ENCODE data around the gene CEP20. TPM values are rescaled to one million over a fixed set of nuclear protein-coding genes. Genes with fewer than 3 reads are reported as not detected.
"Not testable (repeated sequence)": the region's sequence is repeated elsewhere in the genome, so short reads cannot be mapped to it uniquely, and the experiment has no call there.

Gene CEP20, protein sequence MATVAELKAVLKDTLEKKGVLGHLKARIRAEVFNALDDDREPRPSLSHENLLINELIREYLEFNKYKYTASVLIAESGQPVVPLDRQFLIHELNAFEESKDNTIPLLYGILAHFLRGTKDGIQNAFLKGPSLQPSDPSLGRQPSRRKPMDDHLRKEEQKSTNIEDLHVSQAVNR
- 30.6 TPM for total RNA-seq
- long read RNA-seq, transcript FOPNL-201 (5 exons, 2,275 nt): major isoform, 56 of 78 reads
- long read RNA-seq, partial matches to known transcripts: 1 of 78 reads
- long read RNA-seq, other reads (novel, unspliced or antisense): 11 of 78 reads

DNA sequence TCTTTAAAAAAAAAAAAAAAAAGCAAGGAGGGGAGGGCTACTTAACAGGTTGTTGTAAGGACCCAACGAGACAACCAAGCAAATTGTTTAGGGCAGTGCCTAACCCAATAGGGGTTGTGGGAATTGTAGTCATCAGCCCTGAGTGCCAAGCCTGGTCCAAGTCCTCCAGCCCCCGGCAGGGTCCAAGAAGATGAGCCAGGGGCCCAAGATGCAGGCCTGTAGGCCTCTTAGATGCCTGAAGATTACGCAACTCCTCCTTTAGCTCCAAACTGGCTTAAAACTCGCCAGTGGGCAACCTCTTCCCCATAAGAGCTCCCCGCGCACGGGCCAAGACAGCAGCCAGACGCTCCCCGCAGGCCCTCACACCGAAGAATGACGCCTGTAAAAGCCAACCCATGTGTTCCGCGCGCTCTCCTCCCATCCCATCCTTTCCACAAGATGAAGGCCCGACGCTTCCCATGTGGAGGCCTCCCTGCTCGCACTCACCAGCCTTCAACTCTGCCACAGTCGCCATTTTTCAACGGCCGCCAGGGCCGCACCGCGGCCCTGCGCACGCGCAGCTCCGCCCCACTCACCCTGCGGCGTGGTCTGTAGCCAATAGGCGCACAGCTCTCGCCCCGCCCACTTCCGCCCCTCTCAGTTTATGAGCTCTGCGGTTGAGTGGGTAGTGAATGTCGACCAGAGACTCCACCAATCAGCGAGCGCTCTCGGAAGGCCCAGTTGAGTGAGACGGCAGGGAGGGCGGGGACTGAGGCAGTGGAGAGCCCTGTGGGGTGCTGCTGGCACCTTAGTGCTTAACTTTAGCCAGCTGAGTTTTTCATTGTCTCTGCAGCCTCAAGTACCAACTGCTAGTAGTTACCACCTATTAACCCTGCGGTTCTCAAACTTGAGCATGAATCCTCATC lies at the start of gene CEP20:
TSS of gene CEP20 (minus strand) at position 532 of the 905 bp plus-strand sequence. CDS start at position 514, 18 bp downstream.
- intact Hi-C loops (cut with micrococcal nuclease): loop anchor here (5.0 kb wide), 1 partner anchor 239 kb away; no protein-coding TSS in a partner anchor
- peak; percentile 100 for ATAC-seq
- peak; percentile 100 for DNase-seq

DNA sequence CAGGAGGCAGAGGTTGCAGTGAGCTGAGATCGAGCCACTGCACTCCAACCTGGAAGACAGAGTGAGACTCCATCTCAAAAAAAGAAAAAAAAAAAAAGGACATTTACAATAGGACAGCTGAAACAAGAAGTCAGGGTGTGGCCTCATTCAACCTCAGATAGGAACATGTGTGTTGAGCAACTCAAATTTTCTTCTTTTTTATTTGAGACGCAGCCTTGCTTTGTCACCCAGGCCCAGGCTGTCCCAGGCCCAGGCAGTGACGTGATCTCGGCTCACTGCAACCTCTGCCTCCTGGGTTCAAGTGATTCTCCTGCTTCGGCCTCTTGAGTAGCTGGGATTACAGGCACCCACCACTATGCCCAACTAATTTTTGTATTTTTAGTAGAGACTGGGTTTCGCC lies 48.4 kb upstream of the CEP20 start:
- intact Hi-C loops (cut with micrococcal nuclease); DNase-seq; ATAC-seq: not testable (repeated sequence)

DNA sequence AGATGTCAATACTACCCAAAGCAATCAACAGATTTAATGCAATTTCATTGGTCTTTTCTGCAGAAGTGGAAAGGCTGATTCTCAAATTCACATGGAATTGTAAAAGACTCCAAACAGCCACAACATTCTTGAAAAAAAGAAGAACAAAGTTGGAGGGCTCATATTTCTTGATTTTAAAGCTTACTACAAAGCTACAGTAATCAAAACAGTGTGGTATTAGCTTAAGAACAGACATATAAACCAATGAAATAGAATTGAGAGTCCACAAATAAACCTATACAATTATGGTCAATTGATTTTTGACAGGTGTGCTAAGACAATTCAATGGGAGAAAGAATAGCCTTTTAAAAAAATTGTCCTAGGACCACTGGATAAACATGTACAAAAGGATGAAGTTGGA lies 46.6 kb upstream of the CEP20 start:
- DNase-seq (no peak), ATAC-seq (no peak)
- intact Hi-C loops (cut with micrococcal nuclease): no loop called here

DNA sequence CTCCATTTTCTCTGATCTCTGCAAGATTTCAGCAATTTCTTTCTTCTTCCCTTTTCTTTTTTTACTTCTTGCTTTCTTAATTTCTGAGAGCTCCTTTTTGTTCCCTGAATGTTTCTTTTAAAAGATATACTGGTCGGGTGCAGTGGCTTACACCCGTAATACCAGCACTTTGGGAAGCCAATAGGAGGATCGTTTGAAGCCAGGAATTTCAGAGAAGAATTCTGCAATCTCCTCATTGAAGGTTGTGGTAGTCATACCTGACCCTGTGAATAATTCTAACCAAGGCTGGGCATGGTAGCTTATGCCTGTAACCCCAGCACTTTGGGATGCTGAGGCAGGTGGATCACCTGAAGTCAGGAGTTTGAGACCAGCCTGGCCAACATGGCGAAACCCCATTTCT lies 45.4 kb upstream of the CEP20 start:
- intact Hi-C loops (cut with micrococcal nuclease): no loop called here
- no peak for ATAC-seq
- no peak for DNase-seq

DNA sequence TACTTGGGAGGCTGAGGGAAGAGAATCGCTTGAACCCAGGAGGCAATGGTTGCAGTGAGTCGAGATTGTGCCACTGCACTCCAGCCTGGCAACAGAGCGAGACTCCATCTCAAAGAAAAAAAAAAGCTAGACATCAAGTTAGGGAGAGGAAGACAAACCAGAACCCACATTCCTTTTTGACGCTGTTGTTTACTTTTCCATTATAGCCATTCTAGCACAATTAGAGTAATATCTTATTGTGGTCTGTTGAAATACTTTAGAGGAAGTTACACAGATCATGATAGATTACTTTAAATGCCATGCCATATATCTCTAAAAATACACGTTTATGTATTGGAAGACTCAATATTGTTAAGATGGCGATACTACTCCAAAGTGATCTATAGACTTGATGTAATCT lies 44.5 kb upstream of the CEP20 start:
- no peak for DNase-seq
- intact Hi-C loops (cut with micrococcal nuclease): no loop called here
- ATAC-seq: no peak

DNA sequence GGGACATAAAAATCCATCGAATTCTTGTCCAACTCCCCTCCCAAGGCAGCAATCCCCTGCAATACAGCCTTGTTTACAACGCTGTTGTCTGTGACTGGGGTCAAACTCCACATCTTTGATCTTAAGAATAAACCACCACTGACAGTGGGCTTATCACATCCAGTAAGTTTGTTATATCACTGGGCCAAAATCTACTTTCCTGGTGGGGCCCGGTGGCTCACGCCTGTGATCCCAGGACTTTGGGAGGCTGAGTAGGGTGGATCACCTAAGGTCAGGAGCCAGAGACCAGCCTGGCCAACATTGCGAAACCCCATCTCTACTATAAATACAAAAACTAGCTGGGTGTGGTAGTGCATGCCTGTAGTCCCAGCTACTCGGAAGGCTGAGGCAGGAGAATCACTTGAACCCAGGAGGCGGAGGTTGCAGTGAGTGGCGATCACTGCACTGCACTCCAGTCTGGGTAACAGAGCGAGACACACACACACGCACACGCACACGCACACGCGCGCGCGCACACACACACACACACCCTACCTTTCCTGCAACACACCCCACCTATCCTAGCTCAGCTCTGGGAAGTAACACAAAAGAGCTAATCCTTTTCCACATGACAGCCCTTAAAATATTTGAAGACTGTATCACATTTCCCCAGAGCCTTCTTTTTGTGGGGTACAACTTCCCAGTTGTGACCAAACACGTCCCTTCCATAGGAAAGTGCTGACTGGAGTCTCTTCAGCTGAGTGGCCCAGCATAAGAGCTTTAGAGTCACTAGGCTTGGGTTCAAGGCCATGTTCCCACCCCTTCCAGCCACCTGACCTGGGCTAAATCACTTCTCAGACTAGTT lies 40.1 kb upstream of the CEP20 start:
- no peak for ATAC-seq
- intact Hi-C loops (cut with micrococcal nuclease): no loop called here
- DNase-seq: no peak

DNA sequence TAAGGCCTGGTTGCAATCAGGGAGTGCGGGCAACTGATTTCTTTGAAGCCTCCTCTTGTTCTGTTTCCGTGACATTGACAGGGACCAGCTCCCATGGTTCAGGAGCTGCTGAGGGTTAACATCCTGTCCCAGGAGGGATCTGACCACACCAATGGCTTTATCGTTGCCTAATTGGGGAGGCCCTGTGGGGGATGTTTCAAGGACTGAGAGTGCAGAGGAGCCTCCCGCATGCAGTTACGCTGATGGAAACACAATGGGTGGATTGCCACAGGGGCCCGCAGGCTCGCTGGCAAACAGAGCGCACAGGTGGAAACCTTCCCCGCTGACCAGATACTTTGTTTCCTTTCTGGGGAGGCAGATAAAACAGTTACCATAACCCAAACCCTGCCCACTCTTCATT lies 37.2 kb upstream of the CEP20 start:
- DNase-seq (no peak), ATAC-seq (no peak)
- intact Hi-C loops (cut with micrococcal nuclease): no loop called here

DNA sequence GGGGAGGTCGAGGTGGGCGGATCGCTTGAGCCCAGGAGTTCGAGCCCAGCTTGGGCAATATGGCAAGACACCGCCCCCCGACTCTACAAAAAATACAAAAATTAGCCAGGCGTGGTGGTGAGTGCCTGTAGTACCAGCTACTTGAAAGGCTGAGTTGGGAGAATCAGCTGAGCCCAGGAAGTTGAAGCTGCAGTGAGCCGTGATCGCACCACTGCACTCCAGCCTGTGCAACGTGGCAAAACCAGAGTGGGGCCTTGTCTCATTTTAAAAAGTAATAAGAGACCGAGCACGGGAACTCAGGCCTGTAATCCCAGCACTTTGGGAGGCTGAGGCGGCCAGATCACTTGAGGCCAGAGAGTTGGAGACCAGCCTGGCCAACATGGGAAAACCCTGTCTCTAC lies 36.6 kb upstream of the CEP20 start:
- intact Hi-C loops (cut with micrococcal nuclease): no loop called here
- no peak for DNase-seq
- no peak for ATAC-seq

DNA sequence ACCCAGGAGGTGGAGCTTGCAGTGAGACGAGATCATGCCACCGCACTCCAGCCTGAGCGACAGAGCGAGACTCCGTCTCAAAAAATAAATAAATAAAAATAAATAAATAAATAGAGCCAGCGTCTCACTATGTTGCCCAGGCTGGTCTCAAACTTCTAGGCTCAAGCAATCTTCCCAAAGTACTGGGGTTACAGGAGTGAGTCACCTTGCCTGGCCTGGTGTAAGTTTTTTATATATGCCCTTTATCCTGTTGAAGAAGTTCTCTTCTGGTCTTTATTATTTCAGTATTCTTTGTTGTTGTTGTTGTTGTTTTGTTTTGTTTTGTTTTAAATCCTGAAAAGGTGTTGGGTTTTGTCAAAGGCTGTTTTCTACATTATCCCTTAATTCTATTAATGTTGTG lies 30.9 kb upstream of the CEP20 start:
- DNase-seq (no peak), ATAC-seq (no peak)
- intact Hi-C loops (cut with micrococcal nuclease): no loop called here

DNA sequence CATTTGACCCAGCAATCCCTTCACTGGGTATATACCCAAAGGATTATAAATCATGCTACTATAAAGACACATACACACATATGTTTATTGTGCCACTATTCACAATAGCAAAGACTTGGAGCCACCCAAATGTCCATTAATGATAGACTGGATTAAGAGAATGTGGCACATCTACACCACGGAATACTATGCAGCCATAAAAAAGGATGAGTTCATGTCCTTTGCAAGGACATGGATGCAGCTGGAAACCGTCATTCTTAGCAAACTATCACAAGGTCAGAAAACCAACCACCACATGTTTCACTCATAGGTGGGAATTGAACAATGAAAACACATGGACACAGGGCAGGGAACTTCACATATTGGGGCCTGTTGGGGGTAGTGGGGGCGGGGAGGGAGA lies 29.9 kb upstream of the CEP20 start:
- intact Hi-C loops (cut with micrococcal nuclease); DNase-seq; ATAC-seq: not testable (repeated sequence)

DNA sequence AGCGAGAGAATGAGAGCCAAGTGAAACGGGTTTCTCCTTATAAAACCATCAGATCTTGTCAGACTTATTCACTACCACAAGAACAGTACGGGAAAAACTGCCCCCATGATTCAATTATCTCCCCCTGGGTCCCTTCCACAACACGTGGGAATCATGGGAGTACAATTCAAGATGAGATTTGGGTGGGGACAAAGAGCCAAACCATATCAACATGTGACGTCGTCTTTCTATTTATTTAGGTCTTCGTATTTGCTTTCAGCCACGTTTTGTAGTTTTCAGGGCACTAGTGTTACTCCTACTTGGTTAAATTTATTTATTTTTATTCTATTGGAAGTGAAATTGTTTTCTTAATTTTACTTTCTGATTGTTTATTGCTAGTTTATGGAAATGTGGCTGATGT lies 27.9 kb upstream of the CEP20 start:
- DNase-seq: no peak
- no peak for ATAC-seq
- intact Hi-C loops (cut with micrococcal nuclease): no loop called here

DNA sequence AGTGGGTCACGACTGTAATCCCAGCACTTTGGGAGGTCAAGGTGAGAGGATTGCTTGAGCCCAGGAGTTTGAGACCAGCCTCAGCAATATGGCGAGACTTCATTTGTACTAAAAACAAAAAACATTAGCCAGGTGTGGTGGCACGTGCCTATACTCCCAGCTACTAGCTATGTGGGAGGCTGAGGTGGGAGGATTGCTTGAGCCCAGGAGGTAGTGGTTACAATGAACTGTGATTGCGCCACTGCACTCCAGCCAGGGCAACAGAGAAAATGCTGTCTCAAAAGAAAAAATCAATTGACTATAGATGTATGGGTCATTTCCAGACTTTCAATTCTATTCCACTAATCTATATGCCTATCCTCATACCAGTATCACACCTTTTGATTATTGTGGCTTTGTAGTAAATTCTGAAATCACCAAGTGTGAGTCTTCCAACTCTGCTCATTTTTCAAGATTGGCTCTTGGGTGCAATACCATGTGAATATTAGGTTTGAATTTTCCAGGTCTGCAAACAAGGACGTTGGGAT lies 27.2 kb upstream of the CEP20 start:
- no peak for ATAC-seq
- DNase-seq: no peak
- intact Hi-C loops (cut with micrococcal nuclease): no loop called here

DNA sequence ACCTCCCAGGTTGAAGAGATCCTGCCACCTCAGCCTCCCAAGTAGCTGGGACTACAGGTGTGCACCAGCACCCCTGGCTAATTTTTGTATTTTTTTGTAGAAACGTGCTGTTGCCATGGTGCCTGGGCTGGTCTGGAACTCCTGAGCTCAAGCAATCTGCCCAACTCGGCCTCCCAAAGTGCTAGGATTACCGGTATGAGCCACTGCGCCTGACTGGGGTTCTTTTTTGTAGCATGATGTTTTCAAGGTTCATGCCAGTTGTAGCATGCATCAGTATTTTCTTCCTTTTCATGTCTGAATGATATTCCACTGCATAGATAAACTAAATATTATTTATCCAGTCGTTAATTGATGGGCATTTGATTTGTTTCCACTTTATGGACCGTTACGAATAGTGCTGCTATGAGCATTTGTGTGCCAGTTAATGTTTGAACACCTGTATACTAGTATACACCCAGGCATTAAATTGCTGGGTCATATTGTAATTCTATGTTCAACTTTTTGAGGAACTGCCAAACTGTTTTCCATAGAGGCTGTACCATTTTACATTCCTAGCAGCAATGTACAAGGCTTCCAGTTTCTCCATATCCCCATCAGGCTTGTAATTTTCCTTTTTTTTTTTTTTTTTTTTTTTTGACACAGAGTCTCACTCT lies 24.8 kb upstream of the CEP20 start:
- intact Hi-C loops (cut with micrococcal nuclease): no loop called here
- ATAC-seq: no peak
- no peak for DNase-seq

DNA sequence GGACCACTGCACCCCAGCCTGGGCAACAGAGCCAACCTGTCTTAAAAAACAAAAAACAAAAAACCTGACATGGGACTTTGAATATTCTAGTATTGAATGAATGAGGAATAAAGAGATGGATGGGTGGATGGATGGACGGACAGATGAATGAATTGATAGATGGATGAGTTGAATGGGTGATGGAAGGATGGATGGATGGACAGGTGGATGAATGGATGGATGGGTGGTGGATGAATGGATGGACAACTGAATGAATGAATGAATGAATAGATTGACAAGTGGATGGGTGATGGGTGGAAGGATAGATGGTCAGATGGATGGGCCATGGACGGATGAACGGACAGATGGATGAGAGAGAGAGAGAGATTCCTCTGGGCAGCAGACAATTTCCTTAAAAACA lies 22.8 kb upstream of the CEP20 start:
- intact Hi-C loops (cut with micrococcal nuclease): no loop called here
- ATAC-seq (no peak), DNase-seq (no peak)

DNA sequence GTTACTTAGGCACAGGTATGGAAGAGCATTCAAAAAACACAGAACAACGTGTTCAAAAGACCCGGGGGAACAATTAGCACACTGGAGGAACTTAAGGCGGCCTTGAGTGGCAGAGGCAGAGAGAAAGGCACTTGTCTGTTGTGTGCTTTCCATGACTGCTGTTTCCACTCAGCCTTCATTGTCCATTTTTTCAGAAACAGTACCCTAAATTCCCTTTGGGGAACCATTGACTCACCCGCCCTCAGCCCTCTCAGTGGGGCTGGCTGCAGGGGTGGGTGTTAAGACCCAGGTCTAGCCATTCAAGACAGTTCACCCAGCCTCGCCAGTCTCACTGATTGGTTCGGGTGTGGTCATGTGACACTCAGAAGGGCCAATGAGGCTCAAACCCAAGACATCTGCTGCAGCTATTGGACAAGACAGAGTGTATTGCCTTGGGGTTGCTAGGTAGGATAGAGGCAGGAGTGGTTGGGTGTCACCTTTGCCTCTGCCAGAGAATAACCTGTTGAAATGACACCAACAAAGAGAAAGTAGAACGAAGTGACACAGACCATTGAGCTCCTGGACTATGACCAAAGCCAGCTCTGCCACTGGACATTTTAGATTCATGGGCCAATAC lies 19.6 kb upstream of the CEP20 start:
- ATAC-seq: peak; percentile 25
- intact Hi-C loops (cut with micrococcal nuclease): no loop called here
- DNase-seq: no peak

DNA sequence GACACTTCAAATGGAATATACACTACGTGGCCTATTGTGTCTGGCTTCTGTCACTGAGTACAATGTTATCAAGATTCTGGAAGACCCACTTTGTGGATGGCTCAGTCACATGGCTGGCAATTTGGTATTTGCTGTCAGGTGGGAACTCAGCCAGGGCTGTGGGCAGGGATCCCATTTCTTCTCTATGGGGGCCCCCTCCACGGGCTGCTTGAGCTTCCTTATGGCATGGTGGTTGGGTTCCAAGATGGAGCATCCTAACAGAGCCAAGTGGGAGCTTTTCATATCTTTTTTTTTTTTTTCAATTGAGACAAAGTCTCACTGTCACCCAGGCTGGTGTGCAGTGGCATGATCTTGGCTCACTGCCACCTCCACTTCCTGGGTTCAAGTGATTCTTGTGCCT lies 18.0 kb upstream of the CEP20 start:
- intact Hi-C loops (cut with micrococcal nuclease): no loop called here
- DNase-seq (no peak), ATAC-seq (no peak)

DNA sequence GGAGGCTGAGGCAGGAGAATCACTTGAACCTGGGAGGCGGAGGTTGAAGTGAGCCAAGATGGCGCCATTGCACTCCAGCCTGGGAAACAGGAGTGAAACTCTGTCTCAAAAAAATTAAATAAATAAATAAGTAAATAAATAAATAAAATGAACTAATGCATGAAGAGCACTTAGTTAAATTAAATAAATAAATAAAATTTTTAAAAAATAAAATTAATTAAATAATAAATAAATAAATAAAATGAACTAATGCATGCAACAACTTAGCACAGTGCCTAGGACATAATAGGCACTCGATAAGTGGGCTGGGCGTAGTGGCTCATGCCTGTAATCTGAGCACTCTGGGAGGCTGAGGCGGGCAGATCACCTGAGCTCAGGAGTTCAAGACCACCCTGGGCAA lies 15.6 kb upstream of the CEP20 start:
- no peak for DNase-seq
- intact Hi-C loops (cut with micrococcal nuclease): no loop called here
- no peak for ATAC-seq

DNA sequence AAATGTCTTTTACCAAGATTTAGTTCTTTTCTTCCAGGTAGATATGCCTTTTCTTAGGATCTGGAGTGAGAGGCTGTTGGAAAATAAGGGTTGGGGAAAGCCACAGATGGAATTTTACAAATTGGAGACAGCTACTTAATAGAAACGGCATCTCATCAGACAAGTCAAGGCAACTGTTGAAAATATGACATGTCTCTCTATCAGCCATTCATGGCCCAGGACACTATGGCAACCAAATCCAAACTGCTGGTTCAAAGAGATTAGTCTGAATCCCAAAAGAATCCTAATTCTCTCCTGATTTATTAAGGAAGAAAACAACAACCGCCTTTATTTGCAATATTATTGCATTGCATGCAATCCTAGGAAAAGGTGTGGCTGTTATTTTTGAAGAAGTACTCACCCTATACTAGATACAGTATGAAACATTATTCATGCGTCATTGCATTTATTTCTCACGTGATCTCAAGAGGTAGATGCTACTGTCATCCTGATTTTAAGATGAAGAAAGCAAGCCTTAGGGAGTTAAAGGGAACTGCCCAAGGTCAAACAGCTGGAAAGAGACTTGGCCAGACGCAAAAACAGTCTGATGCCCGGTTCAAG lies 12.6 kb upstream of the CEP20 start:
- DNase-seq (no peak), ATAC-seq (no peak)
- intact Hi-C loops (cut with micrococcal nuclease): no loop called here
